Urothelium cell line (cell line): ENCODE measurements around the gene SEMA4D.
A peak's percentile ranks its signal among the peaks of the same experiment; 100 is the strongest.

Experiments
- DNase-seq: peaks from one replicate; pipeline ENCODE4 v3.0.0; 2011; ENCODE audit warnings: low spot score, mixed read lengths
- FAIRE-seq: peaks from 2 replicates; lab custom pipeline; 2011; peaks lifted over from hg19 to GRCh38; lab: Jason Lieb, UNC

Gene SEMA4D

GRCh38 chr9:89468281-89468960, 29.5 kb downstream of the SEMA4D start:
- FAIRE-seq = no peak

GRCh38 chr9:89467278-89467625, 30.7 kb downstream of the SEMA4D start:
- DNase-seq (no peak), FAIRE-seq (no peak)

More at GRCh38 chr9:89468281-89468960, 29.5 kb downstream of the SEMA4D start:
- DNase-seq = no peak

- DNase-seq = no peak
Measured at GRCh38 chr9:89466451-89467277, 31.2 kb downstream of the SEMA4D start.

GRCh38 chr9:89465726-89466308, 32.1 kb downstream of the SEMA4D start:
- DNase-seq (no peak), FAIRE-seq (no peak)

More at GRCh38 chr9:89466451-89467277, 31.2 kb downstream of the SEMA4D start:
- no peak for FAIRE-seq

GRCh38 chr9:89465001-89465451, 32.9 kb downstream of the SEMA4D start:
- no peak for DNase-seq
- FAIRE-seq = no peak

- FAIRE-seq = no peak
- no peak for DNase-seq
Measured at GRCh38 chr9:89464300-89464901, 33.5 kb downstream of the SEMA4D start.

- DNase-seq = no peak
- FAIRE-seq = no peak
Measured at GRCh38 chr9:89462817-89463683, 34.9 kb downstream of the SEMA4D start.

GRCh38 chr9:89462199-89462598, 35.7 kb downstream of the SEMA4D start:
- no peak for FAIRE-seq
- DNase-seq = no peak

- no peak for FAIRE-seq
- DNase-seq = peak; percentile 73
Measured at GRCh38 chr9:89461265-89461664, 36.6 kb downstream of the SEMA4D start.

GRCh38 chr9:89460551-89460950, 37.4 kb downstream of the SEMA4D start:
- no peak for DNase-seq
- FAIRE-seq = no peak

GRCh38 chr9:89458768-89459496, 39.0 kb downstream of the SEMA4D start:
- DNase-seq (no peak), FAIRE-seq (no peak)

- DNase-seq (no peak), FAIRE-seq (no peak)
Measured at GRCh38 chr9:89457376-89457855, 40.5 kb downstream of the SEMA4D start.

- no peak for DNase-seq
Measured at GRCh38 chr9:89455356-89455824, 42.5 kb downstream of the SEMA4D start.

GRCh38 chr9:89454498-89455355, 43.2 kb downstream of the SEMA4D start:
- FAIRE-seq (no peak), DNase-seq (no peak)

More at GRCh38 chr9:89455356-89455824, 42.5 kb downstream of the SEMA4D start:
- FAIRE-seq = no peak

- FAIRE-seq = no peak
Measured at GRCh38 chr9:89453452-89453851, 44.5 kb downstream of the SEMA4D start.

GRCh38 chr9:89452561-89452960, 45.4 kb downstream of the SEMA4D start:
- FAIRE-seq = no peak
- no peak for DNase-seq

More at GRCh38 chr9:89453452-89453851, 44.5 kb downstream of the SEMA4D start:
- no peak for DNase-seq

- DNase-seq (no peak), FAIRE-seq (no peak)
Measured at GRCh38 chr9:89450213-89450612, 47.7 kb downstream of the SEMA4D start.

- FAIRE-seq (no peak), DNase-seq (no peak)
Measured at GRCh38 chr9:89449261-89449671, 48.6 kb downstream of the SEMA4D start.
